HG03571 (cell line): ENCODE measurements around the gene DLGAP1.

Experiments used
- ATAC-seq: cut with Tn5 transposase; IDR thresholded peaks from one replicate; pipeline ENCODE4 v1.9.1; 2021; ENCODE audit not compliant: unreplicated experiment

The DLGAP1 gene

GRCh38 chr18:3873698-3874097, 581.4 kb downstream of the DLGAP1 start:
- ATAC-seq: no peak

- no peak for ATAC-seq
These were observed 581.9 kb downstream of the DLGAP1 start for GRCh38 chr18:3873211-3873610.

GRCh38 chr18:3872641-3873040, 582.5 kb downstream of the DLGAP1 start:
- ATAC-seq: no peak

GRCh38 chr18:3871687-3872086, 583.4 kb downstream of the DLGAP1 start:
- ATAC-seq: no peak

- ATAC-seq: no peak
These were observed 584.2 kb downstream of the DLGAP1 start for GRCh38 chr18:3870914-3871313.

GRCh38 chr18:3869848-3870247, 585.3 kb downstream of the DLGAP1 start:
- ATAC-seq: no peak

GRCh38 chr18:3867864-3868311, 587.2 kb downstream of the DLGAP1 start:
- ATAC-seq: no peak

- ATAC-seq: no peak
These were observed 587.9 kb downstream of the DLGAP1 start for GRCh38 chr18:3867236-3867635.

- no peak for ATAC-seq
These were observed 590.3 kb downstream of the DLGAP1 start for GRCh38 chr18:3864669-3865298.

- ATAC-seq: no peak
These were observed 591.5 kb downstream of the DLGAP1 start for GRCh38 chr18:3863593-3863992.

GRCh38 chr18:3863006-3863405, 592.1 kb downstream of the DLGAP1 start:
- ATAC-seq: no peak

- ATAC-seq: no peak
These were observed 593.6 kb downstream of the DLGAP1 start for GRCh38 chr18:3861495-3861894.

GRCh38 chr18:3857544-3857943, 597.6 kb downstream of the DLGAP1 start:
- ATAC-seq: no peak

- no peak for ATAC-seq
These were observed 599.1 kb downstream of the DLGAP1 start for GRCh38 chr18:3855966-3856365.

GRCh38 chr18:3852321-3852720, 602.8 kb downstream of the DLGAP1 start:
- no peak for ATAC-seq

- ATAC-seq: no peak
These were observed 603.9 kb downstream of the DLGAP1 start for GRCh38 chr18:3851159-3851558.

- no peak for ATAC-seq
These were observed 606.8 kb downstream of the DLGAP1 start for GRCh38 chr18:3848316-3848715.

GRCh38 chr18:3845161-3845560, 609.9 kb downstream of the DLGAP1 start:
- ATAC-seq: no peak

GRCh38 chr18:3842844-3843243, 612.3 kb downstream of the DLGAP1 start:
- no peak for ATAC-seq

GRCh38 chr18:3840766-3841165, 614.3 kb downstream of the DLGAP1 start:
- ATAC-seq: no peak

- no peak for ATAC-seq
These were observed 615.5 kb downstream of the DLGAP1 start for GRCh38 chr18:3839581-3839981.

GRCh38 chr18:3836483-3837335, 618.4 kb downstream of the DLGAP1 start:
- no peak for ATAC-seq
